ENCODE measurements around the gene COLEC12. TPM values are rescaled to one million over a fixed set of nuclear protein-coding genes. Genes with fewer than 3 reads are reported as not detected.

COLEC12 gene
- total and polyA plus RNA-seq, 3 experiments from 2014 or later: 0.04 TPM; not detected in 2

DNA sequence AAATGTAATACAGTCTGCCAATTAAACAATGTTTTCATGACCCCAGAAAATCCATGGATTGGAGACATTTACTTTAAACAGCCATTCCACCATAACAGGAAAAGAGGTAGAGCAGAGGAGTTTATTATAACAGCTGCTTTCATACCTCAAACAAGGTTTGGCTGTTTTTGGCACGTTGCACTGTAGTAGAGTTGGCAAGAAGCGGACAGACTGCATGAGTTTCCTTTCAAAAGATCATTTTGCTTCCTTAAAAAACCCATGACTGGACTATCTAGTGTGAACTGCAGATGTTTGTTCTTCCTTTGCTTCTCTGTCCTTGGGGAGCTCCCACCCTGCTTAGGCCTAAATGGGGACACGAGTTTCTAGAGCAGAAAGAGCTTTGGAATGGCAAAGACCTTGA lies 124.2 kb downstream of the COLEC12 start:
- Mint-ChIP-seq H3K27ac (no peak overlapping the region), H3K36me3 (no peaks in the 10 kb centered on the region), H3K27me3 (peaks cover 13 to 23% of the 10 kb centered on the region in 2 donors), H3K9me3 (no peaks in the 10 kb centered on the region), H3K4me1 (peaks cover 0 to 4% (median 0%) of the 10 kb centered on the region in 3 donors), H3K4me3 (no peak overlapping the region)
- no peak for DNase-seq
- CTCF ChIA-PET: interaction anchor here (1.2 kb wide), 1 partner anchor 8 kb away, joined by 3 read pairs; no protein-coding TSS in a partner anchor
- Histone ChIP-seq H3K36me3 (ENCODE audit: insufficient read depth, low read length) (no peaks in the 10 kb centered on the region), H3K27ac (ENCODE audit: low read depth, low read length) (no peak overlapping the region), H3K4me1 (ENCODE audit: insufficient read depth, low read length) (no peaks in the 10 kb centered on the region), H3K9me3 (ENCODE audit: low read length) (no peaks in the 10 kb centered on the region), H3K4me3 (ENCODE audit: low read length) (no peak overlapping the region), H3K27me3 (ENCODE audit: insufficient read depth, low read length, poor library complexity, severe bottlenecking) (no peaks in the 10 kb centered on the region)
- POLR2A ChIA-PET: no interaction called here

GRCh38 chr18:374721-375168 lies 125.8 kb downstream of the COLEC12 start:
- Histone ChIP-seq H3K36me3 (ENCODE audit: insufficient read depth, low read length) (no peaks in the 10 kb centered on the region), H3K4me1 (ENCODE audit: insufficient read depth, low read length) (no peaks in the 10 kb centered on the region), H3K9me3 (ENCODE audit: low read length) (no peaks in the 10 kb centered on the region), H3K27me3 (ENCODE audit: insufficient read depth, low read length, poor library complexity, severe bottlenecking) (no peaks in the 10 kb centered on the region), H3K27ac (ENCODE audit: low read depth, low read length) (no peak overlapping the region), H3K4me3 (ENCODE audit: low read length) (no peak overlapping the region)
- ChIA-PET CTCF (no interaction called here), POLR2A (no interaction called here)
- DNase-seq: no peak
- Mint-ChIP-seq H3K36me3 (no peaks in the 10 kb centered on the region), H3K4me1 (peaks cover 0 to 4% (median 0%) of the 10 kb centered on the region in 3 donors), H3K27me3 (peaks cover 10 to 19% of the 10 kb centered on the region in 2 donors), H3K27ac (no peak overlapping the region), H3K4me3 (no peak overlapping the region), H3K9me3 (no peaks in the 10 kb centered on the region)

GRCh38 chr18:373780-374179 lies 126.7 kb downstream of the COLEC12 start:
- Histone ChIP-seq H3K9me3 (ENCODE audit: low read length) (no peaks in the 10 kb centered on the region), H3K4me3 (ENCODE audit: low read length) (no peak overlapping the region), H3K27me3 (ENCODE audit: insufficient read depth, low read length, poor library complexity, severe bottlenecking) (no peaks in the 10 kb centered on the region), H3K4me1 (ENCODE audit: insufficient read depth, low read length) (no peaks in the 10 kb centered on the region), H3K36me3 (ENCODE audit: insufficient read depth, low read length) (no peaks in the 10 kb centered on the region), H3K27ac (ENCODE audit: low read depth, low read length) (no peak overlapping the region)
- DNase-seq: no peak
- Mint-ChIP-seq H3K36me3 (no peaks in the 10 kb centered on the region), H3K4me1 (no peaks in the 10 kb centered on the region), H3K27me3 (peaks cover 10 to 16% of the 10 kb centered on the region in 2 donors), H3K9me3 (no peaks in the 10 kb centered on the region), H3K4me3 (no peak overlapping the region), H3K27ac (no peak overlapping the region)
- CTCF ChIA-PET: no interaction called here
- POLR2A ChIA-PET: no interaction called here

DNA sequence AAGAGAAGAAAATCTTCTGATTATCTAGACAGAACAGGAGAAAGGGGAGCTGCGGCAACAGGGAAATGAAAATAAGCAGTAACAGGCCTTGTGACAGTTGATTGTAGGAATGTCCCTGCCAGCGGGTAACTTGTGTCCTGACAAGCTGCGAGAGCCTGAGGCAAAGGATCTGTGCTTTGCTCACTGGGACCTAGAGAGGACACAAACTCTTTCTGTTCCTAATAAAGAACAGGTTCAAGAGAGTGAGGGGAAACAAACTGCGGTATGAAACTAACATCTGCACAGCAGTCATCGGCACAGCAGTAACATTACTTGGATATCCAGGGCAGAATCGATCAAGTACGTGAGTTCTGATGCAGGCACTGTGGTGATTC lies 128.9 kb downstream of the COLEC12 start:
- Histone ChIP-seq H3K27me3 (ENCODE audit: insufficient read depth, low read length, poor library complexity, severe bottlenecking) (no peaks in the 10 kb centered on the region), H3K27ac (ENCODE audit: low read depth, low read length) (no peak overlapping the region), H3K4me1 (ENCODE audit: insufficient read depth, low read length) (no peaks in the 10 kb centered on the region), H3K9me3 (ENCODE audit: low read length) (no peaks in the 10 kb centered on the region), H3K36me3 (ENCODE audit: insufficient read depth, low read length) (no peaks in the 10 kb centered on the region), H3K4me3 (ENCODE audit: low read length) (no peak overlapping the region)
- H3K36me3 Mint-ChIP-seq: no peaks in the 10 kb centered on the region
- no peaks in the 10 kb centered on the region for H3K9me3 Mint-ChIP-seq
- CTCF ChIA-PET: no interaction called here
- H3K4me1 Mint-ChIP-seq: no peaks in the 10 kb centered on the region
- H3K4me3 Mint-ChIP-seq: no peak overlapping the region
- no peak overlapping the region for H3K27ac Mint-ChIP-seq
- POLR2A ChIA-PET: no interaction called here
- H3K27me3 Mint-ChIP-seq: peaks cover 6 to 7% of the 10 kb centered on the region in 2 donors
- no peak for DNase-seq

DNA sequence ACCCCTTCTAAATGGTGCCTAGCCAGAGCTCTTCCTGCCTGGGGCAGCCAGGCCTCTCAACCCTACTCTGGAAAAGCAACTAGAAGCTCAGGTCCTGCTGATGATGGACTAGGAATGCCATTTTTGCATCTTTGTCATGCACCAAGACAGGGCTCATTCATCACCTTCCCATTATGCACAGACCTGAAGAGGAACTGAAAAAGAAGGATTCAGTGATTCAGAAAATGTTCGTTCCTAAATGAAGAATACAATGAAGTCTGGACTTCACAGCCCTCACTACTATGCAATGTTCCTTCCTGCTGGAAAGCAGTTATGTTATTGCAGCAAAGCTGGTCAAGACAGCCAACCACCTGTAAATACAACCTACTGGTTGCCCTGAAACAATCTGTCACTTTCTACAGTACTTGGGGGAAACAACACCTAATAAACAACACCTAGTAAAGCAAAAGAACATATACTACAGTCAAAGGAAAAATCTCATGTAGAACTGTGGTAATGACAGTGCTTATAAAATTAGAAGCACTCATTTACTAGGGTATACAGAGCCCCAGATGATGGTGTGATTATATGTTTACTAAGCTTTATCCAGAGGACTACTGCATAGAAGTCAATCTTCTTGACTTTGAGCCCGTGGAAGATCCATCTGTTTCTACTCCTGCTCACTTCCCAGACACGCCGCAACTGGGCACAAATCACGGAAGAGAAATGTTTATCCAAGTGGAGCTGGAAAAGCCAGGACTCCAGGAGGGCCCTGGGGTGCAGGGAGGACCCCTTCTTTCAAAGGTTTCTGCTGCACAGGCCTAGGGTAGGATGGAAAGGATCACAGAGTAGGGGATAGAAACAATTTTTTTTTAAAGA lies 129.5 kb downstream of the COLEC12 start:
- Histone ChIP-seq H3K9me3 (ENCODE audit: low read length) (no peaks in the 10 kb centered on the region), H3K27ac (ENCODE audit: low read depth, low read length) (no peak overlapping the region), H3K4me1 (ENCODE audit: insufficient read depth, low read length) (no peaks in the 10 kb centered on the region), H3K4me3 (ENCODE audit: low read length) (no peak overlapping the region), H3K36me3 (ENCODE audit: insufficient read depth, low read length) (no peaks in the 10 kb centered on the region), H3K27me3 (ENCODE audit: insufficient read depth, low read length, poor library complexity, severe bottlenecking) (no peaks in the 10 kb centered on the region)
- Mint-ChIP-seq H3K27ac (no peak overlapping the region), H3K4me1 (no peaks in the 10 kb centered on the region), H3K27me3 (peaks cover 6 to 12% of the 10 kb centered on the region in 2 donors), H3K4me3 (no peak overlapping the region), H3K36me3 (no peaks in the 10 kb centered on the region), H3K9me3 (no peaks in the 10 kb centered on the region)
- POLR2A ChIA-PET: no interaction called here
- no peak for DNase-seq
- CTCF ChIA-PET: no interaction called here

- POLR2A ChIA-PET: no interaction called here
- Histone ChIP-seq H3K9me3 (ENCODE audit: low read length) (no peaks in the 10 kb centered on the region), H3K36me3 (ENCODE audit: insufficient read depth, low read length) (no peaks in the 10 kb centered on the region), H3K27me3 (ENCODE audit: insufficient read depth, low read length, poor library complexity, severe bottlenecking) (no peaks in the 10 kb centered on the region), H3K27ac (ENCODE audit: low read depth, low read length) (no peak overlapping the region), H3K4me3 (ENCODE audit: low read length) (no peak overlapping the region), H3K4me1 (ENCODE audit: insufficient read depth, low read length) (no peaks in the 10 kb centered on the region)
- Mint-ChIP-seq H3K27me3 (peaks cover 8 to 10% of the 10 kb centered on the region in 2 donors), H3K4me3 (no peak overlapping the region), H3K4me1 (no peaks in the 10 kb centered on the region), H3K27ac (no peak overlapping the region), H3K9me3 (no peaks in the 10 kb centered on the region), H3K36me3 (no peaks in the 10 kb centered on the region)
- CTCF ChIA-PET: interaction anchor here (1.4 kb wide), 1 partner anchor 8 kb away, joined by 3 read pairs; no protein-coding TSS in a partner anchor
- DNase-seq: no peak
Observed at GRCh38 chr18:369224-370015, 131.1 kb downstream of the COLEC12 start.

- H3K27me3 ChIP-seq (ENCODE audit: insufficient read depth, low read length, poor library complexity, severe bottlenecking): no peaks in the 10 kb centered on the region
- CTCF ChIA-PET: no interaction called here
- H3K9me3 ChIP-seq (ENCODE audit: low read length): no peaks in the 10 kb centered on the region
- Mint-ChIP-seq H3K9me3 (no peaks in the 10 kb centered on the region), H3K4me1 (no peaks in the 10 kb centered on the region), H3K4me3 (no peak overlapping the region), H3K27me3 (peaks cover 4 to 20% of the 10 kb centered on the region in 2 donors), H3K27ac (no peak overlapping the region), H3K36me3 (no peaks in the 10 kb centered on the region)
- no peaks in the 10 kb centered on the region for H3K36me3 ChIP-seq (ENCODE audit: insufficient read depth, low read length)
- DNase-seq: no peak
- H3K4me3 ChIP-seq (ENCODE audit: low read length): no peak overlapping the region
- POLR2A ChIA-PET: no interaction called here
- H3K4me1 ChIP-seq (ENCODE audit: insufficient read depth, low read length): no peaks in the 10 kb centered on the region
- no peak overlapping the region for H3K27ac ChIP-seq (ENCODE audit: low read depth, low read length)
Observed at GRCh38 chr18:366466-367061, 133.9 kb downstream of the COLEC12 start.

GRCh38 chr18:365651-366050 lies 134.8 kb downstream of the COLEC12 start:
- ChIA-PET CTCF (no interaction called here), POLR2A (no interaction called here)
- Mint-ChIP-seq H3K36me3 (no peaks in the 10 kb centered on the region), H3K27me3 (peaks cover 2 to 27% of the 10 kb centered on the region in 2 donors), H3K4me3 (no peak overlapping the region), H3K9me3 (no peaks in the 10 kb centered on the region), H3K4me1 (no peaks in the 10 kb centered on the region), H3K27ac (no peak overlapping the region)
- no peak overlapping the region for H3K27ac ChIP-seq (ENCODE audit: low read depth, low read length)
- H3K4me1 ChIP-seq (ENCODE audit: insufficient read depth, low read length): no peaks in the 10 kb centered on the region
- no peaks in the 10 kb centered on the region for H3K9me3 ChIP-seq (ENCODE audit: low read length)
- H3K4me3 ChIP-seq (ENCODE audit: low read length): no peak overlapping the region
- no peaks in the 10 kb centered on the region for H3K36me3 ChIP-seq (ENCODE audit: insufficient read depth, low read length)
- H3K27me3 ChIP-seq (ENCODE audit: insufficient read depth, low read length, poor library complexity, severe bottlenecking): no peaks in the 10 kb centered on the region
- DNase-seq: no peak

All from CD8-positive, alpha-beta memory T cell (primary cell).